Measurements from ENCODE around the gene SHLD1.

Gene SHLD1

GRCh38 chr20:5770987-5771318 lies 20.8 kb downstream of the SHLD1 start:
- H3K9ac ChIP-seq (ENCODE audit: low read length), result no peak overlapping the region
- H3K79me1 ChIP-seq (replicated peaks; ENCODE audit: low read length, poor library complexity, severe bottlenecking), result no peaks in the 10 kb centered on the region
- H3K27me3 ChIP-seq (ENCODE audit: control insufficient read depth in 1 of 2, insufficient read depth in 1 of 2, low read length in 2 of 2), result no peaks in the 10 kb centered on the region
- H2BK5ac ChIP-seq (ENCODE audit: low read depth, low read length, poor library complexity, severe bottlenecking), result no peak overlapping the region
- H2BK15ac ChIP-seq (ENCODE audit: low read depth, poor library complexity, severe bottlenecking), result no peak overlapping the region
- no peak overlapping the region for H2BK12ac ChIP-seq (ENCODE audit: low read length in 2 of 2)
- no peak overlapping the region for H4K8ac ChIP-seq (ENCODE audit: low read length)
- no peak overlapping the region for H2BK120ac ChIP-seq (ENCODE audit: low read depth, low read length)
- H2AK5ac ChIP-seq (ENCODE audit: low read length, severe bottlenecking), result no peak overlapping the region
- no peak overlapping the region for H3K4me3 ChIP-seq (ENCODE audit: insufficient read depth in 1 of 2, low read depth in 1 of 2, low read length in 2 of 2)
- 100% methylated on average over 1 of the region's 1 CpG for whole genome bisulfite sequencing
- H3K9me3 ChIP-seq (ENCODE audit: control insufficient read depth, low read length), result no peaks in the 10 kb centered on the region
- no peak overlapping the region for H3K18ac ChIP-seq (ENCODE audit: low read depth in 1 of 2, low read length in 2 of 2)
- no peak overlapping the region for H4K91ac ChIP-seq (ENCODE audit: low read length)
- no peak overlapping the region for H3K4ac ChIP-seq (ENCODE audit: low read depth in 1 of 2, low read length in 2 of 2)
- no peak overlapping the region for H3K23ac ChIP-seq (ENCODE audit: low read length in 2 of 2)
- H3K27ac ChIP-seq (ENCODE audit: low read length, poor library complexity, severe bottlenecking), result no peak overlapping the region
- no peaks in the 10 kb centered on the region for H3K36me3 ChIP-seq (ENCODE audit: control insufficient read depth in 1 of 2, insufficient read depth in 2 of 2, low read depth in 1 of 2, low read length in 2 of 2)
- no peak overlapping the region for H3K14ac ChIP-seq (ENCODE audit: low read length in 2 of 2)
- no peaks in the 10 kb centered on the region for H3K4me1 ChIP-seq (ENCODE audit: control insufficient read depth, insufficient read depth, low read depth, low read length)
- no peak for DNase-seq
- no peak overlapping the region for H3K4me2 ChIP-seq (ENCODE audit: low read length, poor library complexity, severe bottlenecking)
- H2AFZ ChIP-seq (ENCODE audit: low read depth, low read length), result no peak overlapping the region

DNA sequence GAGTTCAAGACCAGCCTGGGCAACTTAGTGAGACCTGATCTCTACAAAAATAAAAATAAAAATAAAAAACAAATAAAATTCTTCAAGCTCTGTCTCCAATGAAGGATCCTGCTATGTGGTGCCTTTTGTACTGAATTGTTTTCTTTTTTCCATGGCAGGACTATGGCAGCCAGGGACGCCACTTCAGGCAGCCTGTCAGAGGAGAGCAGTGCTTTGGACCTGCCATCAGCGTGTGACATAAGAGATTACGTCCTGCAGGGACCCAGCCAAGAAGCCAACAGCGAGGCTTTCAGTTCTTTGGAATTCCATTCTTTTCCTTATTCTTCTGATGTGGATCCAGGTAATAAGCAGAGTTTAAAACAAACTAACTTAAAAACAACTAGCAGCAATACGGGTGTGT lies 22.5 kb downstream of the SHLD1 start:
- no peak for DNase-seq
- H2BK12ac ChIP-seq (ENCODE audit: low read length in 2 of 2), result no peak overlapping the region
- H2AFZ ChIP-seq (ENCODE audit: low read depth, low read length), result no peak overlapping the region
- no peaks in the 10 kb centered on the region for H3K9me3 ChIP-seq (ENCODE audit: control insufficient read depth, low read length)
- H3K27ac ChIP-seq (ENCODE audit: low read length, poor library complexity, severe bottlenecking), result no peak overlapping the region
- no peak overlapping the region for H3K4me2 ChIP-seq (ENCODE audit: low read length, poor library complexity, severe bottlenecking)
- no peaks in the 10 kb centered on the region for H3K27me3 ChIP-seq (ENCODE audit: control insufficient read depth in 1 of 2, insufficient read depth in 1 of 2, low read length in 2 of 2)
- H3K23ac ChIP-seq (ENCODE audit: low read length in 2 of 2), result no peak overlapping the region
- no peak overlapping the region for H2BK120ac ChIP-seq (ENCODE audit: low read depth, low read length)
- H3K9ac ChIP-seq (ENCODE audit: low read length), result no peak overlapping the region
- H3K79me1 ChIP-seq (replicated peaks; ENCODE audit: low read length, poor library complexity, severe bottlenecking), result no peaks in the 10 kb centered on the region
- H3K36me3 ChIP-seq (ENCODE audit: control insufficient read depth in 1 of 2, insufficient read depth in 2 of 2, low read depth in 1 of 2, low read length in 2 of 2), result no peaks in the 10 kb centered on the region
- H2BK5ac ChIP-seq (ENCODE audit: low read depth, low read length, poor library complexity, severe bottlenecking), result no peak overlapping the region
- no peak overlapping the region for H2BK15ac ChIP-seq (ENCODE audit: low read depth, poor library complexity, severe bottlenecking)
- no peak overlapping the region for H4K91ac ChIP-seq (ENCODE audit: low read length)
- H3K14ac ChIP-seq (ENCODE audit: low read length in 2 of 2), result no peak overlapping the region
- H3K4me3 ChIP-seq (ENCODE audit: insufficient read depth in 1 of 2, low read depth in 1 of 2, low read length in 2 of 2), result no peak overlapping the region
- H4K8ac ChIP-seq (ENCODE audit: low read length), result no peak overlapping the region
- no peak overlapping the region for H3K18ac ChIP-seq (ENCODE audit: low read depth in 1 of 2, low read length in 2 of 2)
- WGBS, result 98% methylated on average over 5 of the region's 5 CpGs
- no peak overlapping the region for H2AK5ac ChIP-seq (ENCODE audit: low read length, severe bottlenecking)
- H3K4me1 ChIP-seq (ENCODE audit: control insufficient read depth, insufficient read depth, low read depth, low read length), result no peaks in the 10 kb centered on the region
- no peak overlapping the region for H3K4ac ChIP-seq (ENCODE audit: low read depth in 1 of 2, low read length in 2 of 2)

DNA sequence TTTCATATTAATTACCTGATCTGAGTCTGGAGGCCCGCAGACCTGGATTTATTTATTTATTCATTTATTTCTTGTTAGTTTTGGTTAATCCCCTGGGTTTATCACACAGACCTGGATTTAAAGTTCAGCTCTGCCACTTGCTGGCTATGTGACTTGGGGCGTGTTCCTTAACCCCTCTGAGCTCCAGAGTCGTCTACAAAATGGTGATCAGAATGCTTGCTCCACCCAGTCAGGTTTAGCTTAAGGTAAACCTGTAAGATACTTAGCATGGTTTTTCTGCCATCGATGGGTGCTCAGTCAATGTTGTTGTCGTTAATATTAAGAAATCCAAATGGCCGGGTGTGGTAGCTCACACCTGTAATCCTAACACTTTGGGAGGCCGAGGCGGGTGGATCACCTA lies 23.4 kb downstream of the SHLD1 start:
- Histone ChIP-seq H3K4me2 (ENCODE audit: low read length, poor library complexity, severe bottlenecking) (no peak overlapping the region), H3K79me1 (replicated peaks; ENCODE audit: low read length, poor library complexity, severe bottlenecking) (no peaks in the 10 kb centered on the region), H3K27me3 (ENCODE audit: control insufficient read depth in 1 of 2, insufficient read depth in 1 of 2, low read length in 2 of 2) (no peaks in the 10 kb centered on the region), H2BK5ac (ENCODE audit: low read depth, low read length, poor library complexity, severe bottlenecking) (no peak overlapping the region), H4K8ac (ENCODE audit: low read length) (no peak overlapping the region), H2BK12ac (ENCODE audit: low read length in 2 of 2) (no peak overlapping the region), H3K18ac (ENCODE audit: low read depth in 1 of 2, low read length in 2 of 2) (no peak overlapping the region), H3K9me3 (ENCODE audit: control insufficient read depth, low read length) (no peaks in the 10 kb centered on the region), H3K4me1 (ENCODE audit: control insufficient read depth, insufficient read depth, low read depth, low read length) (no peaks in the 10 kb centered on the region), H2BK15ac (ENCODE audit: low read depth, poor library complexity, severe bottlenecking) (no peak overlapping the region), H2AK5ac (ENCODE audit: low read length, severe bottlenecking) (no peak overlapping the region), H3K27ac (ENCODE audit: low read length, poor library complexity, severe bottlenecking) (no peak overlapping the region), H3K9ac (ENCODE audit: low read length) (no peak overlapping the region), H2BK120ac (ENCODE audit: low read depth, low read length) (no peak overlapping the region), H2AFZ (ENCODE audit: low read depth, low read length) (no peak overlapping the region), H3K23ac (ENCODE audit: low read length in 2 of 2) (no peak overlapping the region), H3K4ac (ENCODE audit: low read depth in 1 of 2, low read length in 2 of 2) (no peak overlapping the region), H3K4me3 (ENCODE audit: insufficient read depth in 1 of 2, low read depth in 1 of 2, low read length in 2 of 2) (no peak overlapping the region), H3K14ac (ENCODE audit: low read length in 2 of 2) (no peak overlapping the region), H3K36me3 (ENCODE audit: control insufficient read depth in 1 of 2, insufficient read depth in 2 of 2, low read depth in 1 of 2, low read length in 2 of 2) (no peaks in the 10 kb centered on the region), H4K91ac (ENCODE audit: low read length) (no peak overlapping the region)
- WGBS, result 94% methylated on average over 7 of the region's 8 CpGs
- no peak for DNase-seq

DNA sequence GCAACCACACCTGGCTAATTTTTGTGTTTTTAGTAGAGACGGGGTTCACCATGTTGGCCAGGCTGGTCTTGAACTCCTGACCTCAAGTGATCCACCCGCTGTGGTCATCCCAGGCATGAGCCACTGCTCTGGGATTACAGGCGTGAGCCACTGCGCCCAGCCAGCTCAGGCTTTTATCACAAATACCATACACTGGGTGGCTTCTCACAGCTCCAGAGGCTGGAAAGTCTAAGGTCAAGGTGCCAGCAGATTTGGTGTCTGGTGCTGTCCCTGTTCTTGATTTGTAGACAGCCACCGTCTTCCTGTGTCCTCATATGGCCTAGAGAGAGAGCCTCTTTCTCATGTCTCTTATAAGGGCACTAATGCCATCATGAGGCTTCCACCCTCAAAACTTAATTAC lies 25.9 kb downstream of the SHLD1 start:
- no peak overlapping the region for H3K18ac ChIP-seq (ENCODE audit: low read depth in 1 of 2, low read length in 2 of 2)
- H2BK120ac ChIP-seq (ENCODE audit: low read depth, low read length), result no peak overlapping the region
- H2BK15ac ChIP-seq (ENCODE audit: low read depth, poor library complexity, severe bottlenecking), result no peak overlapping the region
- WGBS, result 100% methylated on average over 5 of the region's 5 CpGs
- H2BK5ac ChIP-seq (ENCODE audit: low read depth, low read length, poor library complexity, severe bottlenecking), result no peak overlapping the region
- H3K9me3 ChIP-seq (ENCODE audit: control insufficient read depth, low read length), result no peaks in the 10 kb centered on the region
- H4K91ac ChIP-seq (ENCODE audit: low read length), result no peak overlapping the region
- no peak overlapping the region for H2AFZ ChIP-seq (ENCODE audit: low read depth, low read length)
- H3K23ac ChIP-seq (ENCODE audit: low read length in 2 of 2), result no peak overlapping the region
- H3K4me3 ChIP-seq (ENCODE audit: insufficient read depth in 1 of 2, low read depth in 1 of 2, low read length in 2 of 2), result no peak overlapping the region
- H3K4me1 ChIP-seq (ENCODE audit: control insufficient read depth, insufficient read depth, low read depth, low read length), result no peaks in the 10 kb centered on the region
- no peaks in the 10 kb centered on the region for H3K27me3 ChIP-seq (ENCODE audit: control insufficient read depth in 1 of 2, insufficient read depth in 1 of 2, low read length in 2 of 2)
- H3K4me2 ChIP-seq (ENCODE audit: low read length, poor library complexity, severe bottlenecking), result no peak overlapping the region
- no peak overlapping the region for H3K9ac ChIP-seq (ENCODE audit: low read length)
- H2AK5ac ChIP-seq (ENCODE audit: low read length, severe bottlenecking), result no peak overlapping the region
- H3K27ac ChIP-seq (ENCODE audit: low read length, poor library complexity, severe bottlenecking), result no peak overlapping the region
- DNase-seq, result no peak
- H2BK12ac ChIP-seq (ENCODE audit: low read length in 2 of 2), result no peak overlapping the region
- no peak overlapping the region for H3K4ac ChIP-seq (ENCODE audit: low read depth in 1 of 2, low read length in 2 of 2)
- H3K14ac ChIP-seq (ENCODE audit: low read length in 2 of 2), result no peak overlapping the region
- no peak overlapping the region for H4K8ac ChIP-seq (ENCODE audit: low read length)
- H3K79me1 ChIP-seq (replicated peaks; ENCODE audit: low read length, poor library complexity, severe bottlenecking), result no peaks in the 10 kb centered on the region
- no peaks in the 10 kb centered on the region for H3K36me3 ChIP-seq (ENCODE audit: control insufficient read depth in 1 of 2, insufficient read depth in 2 of 2, low read depth in 1 of 2, low read length in 2 of 2)

All from mesenchymal stem cell (in vitro differentiated cells and primary cell).